Mesendoderm (in vitro differentiated cells): ENCODE results near the gene BPIFB3.

ENCODE experiments used
- DNase-seq: peaks from one replicate; pipeline ENCODE4 v3.0.0; 2013
- H2AK5ac ChIP-seq: 2 replicates; pipeline ENCODE4 v1.6.1; 2013; ENCODE audit warnings: low read length, inconsistent platforms
- H2BK120ac ChIP-seq: 2 replicates; pipeline ENCODE4 v1.6.1; 2013; ENCODE audit warnings: low read depth, mild to moderate bottlenecking, low read length, moderate library complexity, mixed read lengths
- H2BK15ac ChIP-seq: replicated peaks from 2 replicates; pipeline ENCODE4 v1.6.1; 2013; ENCODE audit warnings: low read depth, mild to moderate bottlenecking, moderate library complexity
- H2BK5ac ChIP-seq: 2 replicates; pipeline ENCODE4 v1.6.1; 2013; ENCODE audit warnings: low read length, inconsistent platforms
- H3K18ac ChIP-seq: 2 replicates; pipeline ENCODE4 v1.6.1; 2013; ENCODE audit warnings: mild to moderate bottlenecking, low read length, mixed read lengths
- H3K23ac ChIP-seq: one replicate; pipeline ENCODE4 v1.6.1; 2013; ENCODE audit warnings: low read length
- H3K27ac ChIP-seq: 2 replicates; pipeline ENCODE4 v1.5.1; 2013; ENCODE audit warnings: low read depth, mild to moderate bottlenecking, inconsistent platforms, low read length, moderate library complexity
- H3K27me3 ChIP-seq: 2 replicates; pipeline ENCODE4 v1.6.1; 2013; ENCODE audit warnings: low read length, control low read depth, mild to moderate bottlenecking, inconsistent platforms; ENCODE audit not compliant: insufficient read depth, poor library complexity
- H3K36me3 ChIP-seq: 2 replicates; pipeline ENCODE4 v1.6.1; 2013; ENCODE audit warnings: low read length, inconsistent platforms; ENCODE audit not compliant: control insufficient read depth, insufficient read depth
- H3K4ac ChIP-seq: one replicate; pipeline ENCODE4 v1.6.1; 2013; ENCODE audit warnings: low read depth, mild to moderate bottlenecking, low read length, moderate library complexity
- H3K4me1 ChIP-seq: 2 replicates; pipeline ENCODE4 v1.6.1; 2013; ENCODE audit warnings: low read depth, low read length, inconsistent platforms; ENCODE audit not compliant: control insufficient read depth
- H3K4me2 ChIP-seq: 2 replicates; pipeline ENCODE4 v1.6.1; 2013; ENCODE audit warnings: low read length
- H3K4me3 ChIP-seq: 2 replicates; pipeline ENCODE4 v1.5.1; 2013; ENCODE audit warnings: mild to moderate bottlenecking, low read length
- H3K56ac ChIP-seq: one replicate; pipeline ENCODE4 v1.6.1; 2013; ENCODE audit warnings: low read length
- H3K79me1 ChIP-seq: 2 replicates; pipeline ENCODE4 v1.6.1; 2013; ENCODE audit warnings: low read length, inconsistent platforms
- H3K79me2 ChIP-seq: 2 replicates; pipeline ENCODE4 v1.6.1; 2013; ENCODE audit warnings: mild to moderate bottlenecking, low read length; ENCODE audit not compliant: control insufficient read depth, insufficient read depth
- H3K9ac ChIP-seq: 2 replicates; pipeline ENCODE4 v1.6.1; 2013; ENCODE audit warnings: low read length, inconsistent platforms
- H4K5ac ChIP-seq: one replicate; pipeline ENCODE4 v1.6.1; 2013; ENCODE audit warnings: low read length
- H4K8ac ChIP-seq: one replicate; pipeline ENCODE4 v1.6.1; 2013; ENCODE audit warnings: low read depth, mild to moderate bottlenecking, control low read depth, low read length, moderate library complexity
- WGBS: extraction: QIAGEN DNeasy Blood & Tissue Kit; methylation state at CpG from one replicate; pipeline ENCODE4 v1.1.7; 2013; ENCODE audit warnings: low lambda C conversion rate, missing lambda C conversion rate; ENCODE audit not compliant: insufficient coverage; ENCODE audit errors: extremely low coverage; 5-methylcytosine and 5-hydroxymethylcytosine counted together

Gene BPIFB3

GRCh38 chr20:33083544-33084340 lies 30.0 kb downstream of the BPIFB3 start:
- Histone ChIP-seq H4K5ac (no peak overlapping the region), H2BK5ac (no peak overlapping the region), H3K4me3 (no peak overlapping the region), H2BK120ac (no peak overlapping the region), H4K8ac (no peak overlapping the region), H2AK5ac (no peak overlapping the region), H3K9ac (no peak overlapping the region), H3K79me2 (no peaks in the 10 kb centered on the region), H3K4me1 (no peaks in the 10 kb centered on the region), H2BK15ac (no peak overlapping the region), H3K56ac (no peak overlapping the region), H3K4me2 (no peak overlapping the region), H3K23ac (no peak overlapping the region), H3K4ac (no peak overlapping the region), H3K27me3 (no peaks in the 10 kb centered on the region), H3K36me3 (no peaks in the 10 kb centered on the region), H3K79me1 (no peaks in the 10 kb centered on the region), H3K27ac (no peak overlapping the region), H3K18ac (no peak overlapping the region)
- no peak for DNase-seq
- no CpG with 5 or more reads among the region's 20 CpGs for WGBS

GRCh38 chr20:33084722-33085121 lies 31.0 kb downstream of the BPIFB3 start:
- Histone ChIP-seq H4K8ac (no peak overlapping the region), H3K27me3 (no peaks in the 10 kb centered on the region), H3K4me1 (no peaks in the 10 kb centered on the region), H3K23ac (no peak overlapping the region), H3K4me3 (no peak overlapping the region), H3K56ac (no peak overlapping the region), H3K79me2 (no peaks in the 10 kb centered on the region), H3K27ac (no peak overlapping the region), H3K79me1 (no peaks in the 10 kb centered on the region), H2BK5ac (no peak overlapping the region), H3K4me2 (no peak overlapping the region), H3K4ac (no peak overlapping the region), H3K18ac (no peak overlapping the region), H3K36me3 (no peaks in the 10 kb centered on the region), H2BK120ac (no peak overlapping the region), H2AK5ac (no peak overlapping the region), H3K9ac (no peak overlapping the region), H4K5ac (no peak overlapping the region), H2BK15ac (no peak overlapping the region)
- no CpG with 5 or more reads among the region's 15 CpGs for WGBS
- DNase-seq: no peak

- Histone ChIP-seq H3K23ac (no peak overlapping the region), H3K4me3 (no peak overlapping the region), H2BK15ac (no peak overlapping the region), H3K79me1 (no peaks in the 10 kb centered on the region), H3K4me1 (no peaks in the 10 kb centered on the region), H3K4me2 (no peak overlapping the region), H4K5ac (no peak overlapping the region), H3K27me3 (no peaks in the 10 kb centered on the region), H3K9ac (no peak overlapping the region), H2BK120ac (no peak overlapping the region), H3K4ac (no peak overlapping the region), H3K56ac (no peak overlapping the region), H4K8ac (no peak overlapping the region), H2AK5ac (no peak overlapping the region), H3K27ac (no peak overlapping the region), H3K79me2 (no peaks in the 10 kb centered on the region), H3K18ac (no peak overlapping the region), H2BK5ac (no peak overlapping the region), H3K36me3 (no peaks in the 10 kb centered on the region)
- no peak for DNase-seq
- WGBS: no CpG with 5 or more reads among the region's 14 CpGs
Observed at GRCh38 chr20:33086052-33086722, 32.5 kb downstream of the BPIFB3 start.

GRCh38 chr20:33091147-33091546 lies 37.4 kb downstream of the BPIFB3 start:
- DNase-seq: no peak
- no peak overlapping the region for H4K5ac ChIP-seq
- no CpG with 5 or more reads among the region's 3 CpGs for WGBS
- H3K79me1 ChIP-seq: no peaks in the 10 kb centered on the region
- no peaks in the 10 kb centered on the region for H3K4me1 ChIP-seq
- H3K18ac ChIP-seq: no peak overlapping the region
- H2BK5ac ChIP-seq: no peak overlapping the region
- H2BK120ac ChIP-seq: no peak overlapping the region
- H3K4ac ChIP-seq: no peak overlapping the region
- no peaks in the 10 kb centered on the region for H3K36me3 ChIP-seq
- no peak overlapping the region for H3K4me3 ChIP-seq
- no peaks in the 10 kb centered on the region for H3K79me2 ChIP-seq
- no peak overlapping the region for H3K27ac ChIP-seq
- H3K4me2 ChIP-seq: no peak overlapping the region
- H3K56ac ChIP-seq: no peak overlapping the region
- no peak overlapping the region for H2AK5ac ChIP-seq
- no peak overlapping the region for H3K23ac ChIP-seq
- no peak overlapping the region for H3K9ac ChIP-seq
- no peaks in the 10 kb centered on the region for H3K27me3 ChIP-seq
- no peak overlapping the region for H2BK15ac ChIP-seq
- H4K8ac ChIP-seq: no peak overlapping the region

DNA sequence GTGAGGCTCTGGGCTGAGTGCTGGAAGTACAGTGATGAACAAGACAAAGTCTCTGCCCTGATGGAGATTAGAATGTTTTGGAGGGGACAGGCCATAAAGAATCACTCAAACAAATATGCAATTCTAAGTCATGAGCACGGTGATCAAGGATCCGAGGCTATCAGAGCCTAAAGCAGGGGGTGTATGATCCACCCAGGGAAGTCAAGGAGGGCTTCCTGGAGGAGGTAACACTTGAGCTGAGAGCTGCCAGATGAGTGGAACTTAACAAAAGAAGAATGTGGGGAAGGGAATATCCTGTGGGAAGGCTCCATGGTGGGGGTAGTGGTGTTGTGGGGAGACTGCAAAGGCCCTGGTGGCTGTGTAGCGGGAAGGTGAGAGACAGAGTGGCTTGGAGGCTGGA lies 38.0 kb downstream of the BPIFB3 start:
- Histone ChIP-seq H3K56ac (no peak overlapping the region), H3K18ac (no peak overlapping the region), H3K27me3 (no peaks in the 10 kb centered on the region), H3K4me3 (no peak overlapping the region), H2AK5ac (no peak overlapping the region), H3K27ac (no peak overlapping the region), H3K9ac (no peak overlapping the region), H3K36me3 (no peaks in the 10 kb centered on the region), H4K8ac (no peak overlapping the region), H2BK15ac (no peak overlapping the region), H2BK120ac (no peak overlapping the region), H2BK5ac (no peak overlapping the region), H3K4ac (no peak overlapping the region), H3K4me2 (no peak overlapping the region), H4K5ac (no peak overlapping the region), H3K4me1 (no peaks in the 10 kb centered on the region), H3K79me2 (no peaks in the 10 kb centered on the region), H3K79me1 (no peaks in the 10 kb centered on the region), H3K23ac (no peak overlapping the region)
- no peak for DNase-seq
- WGBS: no CpG with 5 or more reads among the region's 3 CpGs
